ENCODE measurements around the gene MANSC4. TPM values are rescaled to one million over a fixed set of nuclear protein-coding genes. Genes with fewer than 3 reads are reported as not detected.

Gene MANSC4
- total and polyA plus RNA-seq, 9 of the 15 experiments (the other 6 are each of a cell fraction or from before 2014, with no cell fraction given) = not detected

DNA sequence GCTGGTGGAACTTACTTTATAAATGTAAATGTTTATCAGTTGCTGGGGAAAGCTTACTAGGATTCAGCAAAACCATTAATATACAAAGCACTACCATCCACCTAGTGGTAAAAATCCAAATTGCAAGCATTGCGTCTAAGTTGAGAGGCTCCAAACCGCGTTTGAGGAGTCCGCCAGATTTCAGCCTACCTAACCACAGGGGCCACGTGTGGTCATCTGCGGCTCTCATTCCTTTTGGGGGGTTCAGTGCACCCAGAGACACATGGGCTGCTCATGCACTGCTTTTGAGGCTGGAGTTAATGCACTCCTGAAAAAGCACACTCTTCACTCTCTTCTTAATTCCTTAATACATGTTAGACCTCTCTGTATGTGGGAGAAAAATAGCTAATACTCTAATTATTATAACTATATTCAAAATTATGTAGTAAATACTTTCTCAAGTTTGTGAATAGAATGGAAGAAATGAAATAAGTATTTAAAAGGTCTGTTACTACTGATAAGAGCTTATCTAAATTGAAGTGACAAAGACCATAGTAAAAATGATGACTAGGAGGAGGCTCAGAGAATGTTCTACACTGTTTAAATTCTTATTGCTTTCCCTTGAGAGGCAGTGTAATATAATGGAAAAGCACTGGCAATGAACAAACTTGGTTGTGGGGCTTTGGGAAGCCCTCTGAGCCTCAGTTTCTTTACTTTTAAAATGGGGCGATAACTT lies 41.4 kb upstream of the MANSC4 start (continued):
- TF ChIP-seq, protein P1, sequence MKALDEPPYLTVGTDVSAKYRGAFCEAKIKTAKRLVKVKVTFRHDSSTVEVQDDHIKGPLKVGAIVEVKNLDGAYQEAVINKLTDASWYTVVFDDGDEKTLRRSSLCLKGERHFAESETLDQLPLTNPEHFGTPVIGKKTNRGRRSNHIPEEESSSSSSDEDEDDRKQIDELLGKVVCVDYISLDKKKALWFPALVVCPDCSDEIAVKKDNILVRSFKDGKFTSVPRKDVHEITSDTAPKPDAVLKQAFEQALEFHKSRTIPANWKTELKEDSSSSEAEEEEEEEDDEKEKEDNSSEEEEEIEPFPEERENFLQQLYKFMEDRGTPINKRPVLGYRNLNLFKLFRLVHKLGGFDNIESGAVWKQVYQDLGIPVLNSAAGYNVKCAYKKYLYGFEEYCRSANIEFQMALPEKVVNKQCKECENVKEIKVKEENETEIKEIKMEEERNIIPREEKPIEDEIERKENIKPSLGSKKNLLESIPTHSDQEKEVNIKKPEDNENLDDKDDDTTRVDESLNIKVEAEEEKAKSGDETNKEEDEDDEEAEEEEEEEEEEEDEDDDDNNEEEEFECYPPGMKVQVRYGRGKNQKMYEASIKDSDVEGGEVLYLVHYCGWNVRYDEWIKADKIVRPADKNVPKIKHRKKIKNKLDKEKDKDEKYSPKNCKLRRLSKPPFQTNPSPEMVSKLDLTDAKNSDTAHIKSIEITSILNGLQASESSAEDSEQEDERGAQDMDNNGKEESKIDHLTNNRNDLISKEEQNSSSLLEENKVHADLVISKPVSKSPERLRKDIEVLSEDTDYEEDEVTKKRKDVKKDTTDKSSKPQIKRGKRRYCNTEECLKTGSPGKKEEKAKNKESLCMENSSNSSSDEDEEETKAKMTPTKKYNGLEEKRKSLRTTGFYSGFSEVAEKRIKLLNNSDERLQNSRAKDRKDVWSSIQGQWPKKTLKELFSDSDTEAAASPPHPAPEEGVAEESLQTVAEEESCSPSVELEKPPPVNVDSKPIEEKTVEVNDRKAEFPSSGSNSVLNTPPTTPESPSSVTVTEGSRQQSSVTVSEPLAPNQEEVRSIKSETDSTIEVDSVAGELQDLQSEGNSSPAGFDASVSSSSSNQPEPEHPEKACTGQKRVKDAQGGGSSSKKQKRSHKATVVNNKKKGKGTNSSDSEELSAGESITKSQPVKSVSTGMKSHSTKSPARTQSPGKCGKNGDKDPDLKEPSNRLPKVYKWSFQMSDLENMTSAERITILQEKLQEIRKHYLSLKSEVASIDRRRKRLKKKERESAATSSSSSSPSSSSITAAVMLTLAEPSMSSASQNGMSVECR (CRISPR knock-in tag; IDR thresholded peaks at IDR 0.05) = no peak
- TF ChIP-seq CAMTA2 (CRISPR knock-in tag; conservative IDR thresholded peaks at IDR 0.05) = no peak
- TF ChIP-seq MTA1 (IDR thresholded peaks at IDR 0.05; ENCODE audit: borderline replicate concordance) = no peak
- no peak; the same call in 1 of the 2 replicates for TF ChIP-seq L3MBTL2 (IDR thresholded peaks at IDR 0.05)
- TF ChIP-seq BHLHE40 (IDR thresholded peaks at IDR 0.05; ENCODE audit: low read length) = no peak
- TF ChIP-seq PRMT5 (CRISPR knock-in tag; IDR thresholded peaks at IDR 0.05) = no peak
- no peak for TF ChIP-seq MECOM (CRISPR knock-in tag; IDR thresholded peaks at IDR 0.05)
- TF ChIP-seq FOXK2 (conservative IDR thresholded peaks at IDR 0.05 in 1 of 2, IDR thresholded peaks at IDR 0.05 in 1 of 2; ENCODE audit: low read depth in 2 of 2) = no peak
- peak in 1 of 2 experiments; percentile 22; a peak in 1 of 4 replicates for TF ChIP-seq KDM1A (IDR thresholded peaks at IDR 0.05)
- no peak for TF ChIP-seq ZNF146 (CRISPR knock-in tag; IDR thresholded peaks at IDR 0.05; ENCODE audit: unreplicated experiment)
- no peak for TF ChIP-seq CHD2 (IDR thresholded peaks at IDR 0.05; ENCODE audit: low read depth, low read length)
- TF ChIP-seq C11orf30 (IDR thresholded peaks at IDR 0.05; ENCODE audit: low read depth) = no peak
- no peak for TF ChIP-seq PML (IDR thresholded peaks at IDR 0.05; ENCODE audit: low read length)
- no peak for TF ChIP-seq RBBP5 (IDR thresholded peaks at IDR 0.05; ENCODE audit: borderline replicate concordance, insufficient read depth, low read length, poor library complexity, severe bottlenecking)
- no peak for TF ChIP-seq GATAD2B (IDR thresholded peaks at IDR 0.05; ENCODE audit: borderline replicate concordance)
- no peak for TF ChIP-seq PURB (CRISPR knock-in tag; IDR thresholded peaks at IDR 0.05; ENCODE audit: low read depth)
- TF ChIP-seq BCL6 (CRISPR knock-in tag; IDR thresholded peaks at IDR 0.05) = no peak
- TF ChIP-seq ZFP1 (CRISPR knock-in tag; IDR thresholded peaks at IDR 0.05) = no peak
- TF ChIP-seq PHF21A (IDR thresholded peaks at IDR 0.05; ENCODE audit: borderline replicate concordance, low read depth) = no peak
- TF ChIP-seq MCM3 (IDR thresholded peaks at IDR 0.05) = no peak
- TF ChIP-seq MCM5 (IDR thresholded peaks at IDR 0.05; ENCODE audit: low read depth) = no peak
- no peak for TF ChIP-seq NFE2 (IDR thresholded peaks at IDR 0.05; ENCODE audit: low read depth)
- TF ChIP-seq, protein P2, sequence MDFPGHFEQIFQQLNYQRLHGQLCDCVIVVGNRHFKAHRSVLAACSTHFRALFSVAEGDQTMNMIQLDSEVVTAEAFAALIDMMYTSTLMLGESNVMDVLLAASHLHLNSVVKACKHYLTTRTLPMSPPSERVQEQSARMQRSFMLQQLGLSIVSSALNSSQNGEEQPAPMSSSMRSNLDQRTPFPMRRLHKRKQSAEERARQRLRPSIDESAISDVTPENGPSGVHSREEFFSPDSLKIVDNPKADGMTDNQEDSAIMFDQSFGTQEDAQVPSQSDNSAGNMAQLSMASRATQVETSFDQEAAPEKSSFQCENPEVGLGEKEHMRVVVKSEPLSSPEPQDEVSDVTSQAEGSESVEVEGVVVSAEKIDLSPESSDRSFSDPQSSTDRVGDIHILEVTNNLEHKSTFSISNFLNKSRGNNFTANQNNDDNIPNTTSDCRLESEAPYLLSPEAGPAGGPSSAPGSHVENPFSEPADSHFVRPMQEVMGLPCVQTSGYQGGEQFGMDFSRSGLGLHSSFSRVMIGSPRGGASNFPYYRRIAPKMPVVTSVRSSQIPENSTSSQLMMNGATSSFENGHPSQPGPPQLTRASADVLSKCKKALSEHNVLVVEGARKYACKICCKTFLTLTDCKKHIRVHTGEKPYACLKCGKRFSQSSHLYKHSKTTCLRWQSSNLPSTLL (IDR thresholded peaks at IDR 0.05) = no peak
- TF ChIP-seq DNMT1 (IDR thresholded peaks at IDR 0.05) = no peak
- no peak for TF ChIP-seq ZNF224 (CRISPR knock-in tag; IDR thresholded peaks at IDR 0.05)
- TF ChIP-seq FOXM1 (IDR thresholded peaks at IDR 0.05; ENCODE audit: low read depth) = no peak
- no peak for TF ChIP-seq FOXM1 (CRISPR knock-in tag; IDR thresholded peaks at IDR 0.05; ENCODE audit: low read depth)
- no peak for TF ChIP-seq HMG20B (CRISPR knock-in tag; IDR thresholded peaks at IDR 0.05)

Data from K562 (cell line).